Measurements from ENCODE around the gene DUXA.

The DUXA gene

GRCh38 chr19:57106722-57107235 lies 60.5 kb downstream of the DUXA start:
- POLR2A ChIA-PET, result no interaction called here
- CTCF ChIA-PET, result no interaction called here
- no peak for TF ChIP-seq CTCF (IDR thresholded peaks at IDR 0.05; ENCODE audit: control extremely low read depth, extremely low read depth, low read depth, missing control alignments)
- DNase-seq (ENCODE audit: extremely low spot score), result no peak

GRCh38 chr19:57105976-57106721 lies 61.1 kb downstream of the DUXA start:
- POLR2A ChIA-PET, result no interaction called here
- CTCF ChIA-PET, result no interaction called here
- no peak for DNase-seq (ENCODE audit: extremely low spot score)
- no peak for TF ChIP-seq CTCF (IDR thresholded peaks at IDR 0.05; ENCODE audit: control extremely low read depth, extremely low read depth, low read depth, missing control alignments)
